ENCODE measurements around the gene MTPN.

Gene MTPN

GRCh38 chr7:135981958-135982646 lies 4.9 kb upstream of the MTPN start:
- Histone ChIP-seq H3K27me3 (replicated peaks; ENCODE audit: control insufficient read depth, insufficient read depth, low read length) (no peaks in the 10 kb centered on the region), H3K4me3 (replicated peaks; ENCODE audit: low read depth, low read length) (no peak overlapping the region; the same call in 1 of the 2 replicates), H3K36me3 (ENCODE audit: control insufficient read depth, insufficient read depth, low read length) (no peaks in the 10 kb centered on the region)
- no peak for DNase-seq (ENCODE audit: extremely low read depth, insufficient read length)
- no peak for TF ChIP-seq CTCF (IDR thresholded peaks at IDR 0.05; ENCODE audit: insufficient read depth, low read length, poor library complexity, severe bottlenecking)

- H3K27me3 ChIP-seq (replicated peaks; ENCODE audit: control insufficient read depth, insufficient read depth, low read length): no peaks in the 10 kb centered on the region
- H3K4me3 ChIP-seq (replicated peaks; ENCODE audit: low read depth, low read length): no peak overlapping the region; the same call in none of the 2 replicates
- no peaks in the 10 kb centered on the region for H3K36me3 ChIP-seq (ENCODE audit: control insufficient read depth, insufficient read depth, low read length)
- no peak for TF ChIP-seq CTCF (IDR thresholded peaks at IDR 0.05; ENCODE audit: insufficient read depth, low read length, poor library complexity, severe bottlenecking)
- DNase-seq (ENCODE audit: extremely low read depth, insufficient read length): peak; percentile 62
These were observed 3.6 kb upstream of the MTPN start for GRCh38 chr7:135980665-135981180.

GRCh38 chr7:135980012-135980551 lies 2.9 kb upstream of the MTPN start:
- H3K27me3 ChIP-seq (replicated peaks; ENCODE audit: control insufficient read depth, insufficient read depth, low read length): no peaks in the 10 kb centered on the region
- H3K4me3 ChIP-seq (replicated peaks; ENCODE audit: low read depth, low read length): peak overlapping the region; percentile 34
- no peak for TF ChIP-seq CTCF (IDR thresholded peaks at IDR 0.05; ENCODE audit: insufficient read depth, low read length, poor library complexity, severe bottlenecking)
- peak; percentile 45 for DNase-seq (ENCODE audit: extremely low read depth, insufficient read length)
- H3K36me3 ChIP-seq (ENCODE audit: control insufficient read depth, insufficient read depth, low read length): no peaks in the 10 kb centered on the region

- TF ChIP-seq CTCF (IDR thresholded peaks at IDR 0.05; ENCODE audit: insufficient read depth, low read length, poor library complexity, severe bottlenecking): no peak
- DNase-seq (ENCODE audit: extremely low read depth, insufficient read length): no peak
- H3K36me3 ChIP-seq (ENCODE audit: control insufficient read depth, insufficient read depth, low read length): no peaks in the 10 kb centered on the region
- no peak overlapping the region for H3K4me3 ChIP-seq (replicated peaks; ENCODE audit: low read depth, low read length)
- H3K27me3 ChIP-seq (replicated peaks; ENCODE audit: control insufficient read depth, insufficient read depth, low read length): no peaks in the 10 kb centered on the region
These were observed 2.4 kb upstream of the MTPN start for GRCh38 chr7:135979471-135980011.

- Histone ChIP-seq H3K36me3 (ENCODE audit: control insufficient read depth, insufficient read depth, low read length) (no peaks in the 10 kb centered on the region), H3K4me3 (replicated peaks; ENCODE audit: low read depth, low read length) (no peak overlapping the region), H3K27me3 (replicated peaks; ENCODE audit: control insufficient read depth, insufficient read depth, low read length) (no peaks in the 10 kb centered on the region)
- no peak for TF ChIP-seq CTCF (IDR thresholded peaks at IDR 0.05; ENCODE audit: insufficient read depth, low read length, poor library complexity, severe bottlenecking)
- DNase-seq (ENCODE audit: extremely low read depth, insufficient read length): no peak
These were observed 1.5 kb upstream of the MTPN start for GRCh38 chr7:135978624-135979023.
